Transverse colon (tissue), 4 donors: ENCODE results near the gene TUBB2B. TPM values are rescaled to one million over a fixed set of nuclear protein-coding genes. Genes with fewer than 3 reads are reported as not detected.

Experiments
- DNase-seq: peaks from one replicate; pipeline ENCODE4 v3.0.0-alpha.2; 2019
- H3K27ac ChIP-seq, 4 donors: fragments of 200-600 bp; sonication (generic); 2 replicates each; pipeline ENCODE4 v1.5.1; 2016 to 2018; ENCODE audit warnings: inconsistent platforms in 4 of 4
- H3K27me3 ChIP-seq: fragments of 200-600 bp; sonication (generic); 2 replicates; pipeline ENCODE4 v1.5.1; 2017; ENCODE audit warnings: inconsistent platforms
- H3K36me3 ChIP-seq, 4 donors: fragments of 200-600 bp; sonication (generic); 2 replicates each; pipeline ENCODE4 v1.5.1; 2017 to 2019; ENCODE audit warnings: inconsistent platforms in 4 of 4
- H3K4me1 ChIP-seq, 4 donors: fragments of 200-600 bp; sonication (generic); 2 replicates each; pipeline ENCODE4 v1.5.1; 2017 to 2020; ENCODE audit warnings: inconsistent platforms in 4 of 4
- H3K4me3 ChIP-seq, 4 donors: fragments of 200-600 bp; sonication (generic); 1 replicate in 1 of 4; 2 replicates in 3 of 4; pipeline versions ENCODE4 v1.5.1 to v1.6.1; 2017 to 2019; ENCODE audit warnings: inconsistent platforms in 4 of 4
- H3K9me3 ChIP-seq, 2 donors: fragments of 200-600 bp; sonication (generic); 2 replicates each; pipeline ENCODE4 v1.5.1; 2017 to 2019; ENCODE audit warnings: inconsistent platforms in 2 of 2
- EP300 ChIP-seq: sonication (generic); formaldehyde crosslinking; IDR thresholded peaks from one replicate; pipeline ENCODE4 v1.6.1; 2017; ENCODE audit warnings: antibody characterized with exemption, low read depth
- POLR2A ChIP-seq: fragments of 450-650 bp; IDR thresholded peaks from one replicate; pipeline ENCODE4 v1.6.1; 2016; ENCODE audit warnings: antibody characterized with exemption, mild to moderate bottlenecking, moderate library complexity
- POLR2AphosphoS5 ChIP-seq, 3 donors: sonication (generic); formaldehyde crosslinking; IDR thresholded peaks; one replicate each; pipeline ENCODE4 v1.6.1; 2016; ENCODE audit warnings: antibody characterized with exemption in 3 of 3
- WGBS, 2 donors: methylation state at CpG; one replicate each; pipeline ENCODE4 v1.1.5; 2018; ENCODE audit warnings: low coverage in 1 of 2; 5-methylcytosine and 5-hydroxymethylcytosine counted together
- in situ Hi-C, 4 donors: fragments of 200-750 bp; cut with MboI; loops; one replicate each; pipeline versions ENCODE4 v1.15.0 to v1.15.1; 2017; ENCODE audit warnings: low sequenced_read_pairs in 3 of 4, low pct_ligation_motif_present in 1 of 4, low pct_unique_long_range_greater_than_20kb in 1 of 4
- intact Hi-C: fragments of 100-400 bp; cut with DNase I; formaldehyde crosslinking; loops from one replicate; pipeline ENCODE4 v1.15.1; 2023; ENCODE audit warnings: low total_unique reads
- total RNA-seq, 4 donors: library from RNA; depleted of rRNA; stranded (reverse); fragments of >200 nt; gene quantifications; one replicate each; pipeline ENCODE4 v1.1.0, GENCODE V29; 2016
- TF ChIP-seq, protein P1 (sequence below), 5 experiments: fragments of 200-600 bp in 3 of 5; fragments of 450-650 bp in 2 of 5; sonication (generic) in 3 of 5; IDR thresholded peaks; 1 replicate in 2 of 5; 2 replicates in 3 of 5; pipeline ENCODE4 v1.5.1; 2016 to 2017; ENCODE audit warnings: antibody characterized with exemption in 5 of 5, inconsistent platforms in 3 of 5, mild to moderate bottlenecking in 2 of 5, moderate library complexity in 1 of 5

Gene TUBB2B
- total RNA-seq, 4 donors from 2014 or later = 2.9 to 14.9 (median 9.4) TPM

DNA sequence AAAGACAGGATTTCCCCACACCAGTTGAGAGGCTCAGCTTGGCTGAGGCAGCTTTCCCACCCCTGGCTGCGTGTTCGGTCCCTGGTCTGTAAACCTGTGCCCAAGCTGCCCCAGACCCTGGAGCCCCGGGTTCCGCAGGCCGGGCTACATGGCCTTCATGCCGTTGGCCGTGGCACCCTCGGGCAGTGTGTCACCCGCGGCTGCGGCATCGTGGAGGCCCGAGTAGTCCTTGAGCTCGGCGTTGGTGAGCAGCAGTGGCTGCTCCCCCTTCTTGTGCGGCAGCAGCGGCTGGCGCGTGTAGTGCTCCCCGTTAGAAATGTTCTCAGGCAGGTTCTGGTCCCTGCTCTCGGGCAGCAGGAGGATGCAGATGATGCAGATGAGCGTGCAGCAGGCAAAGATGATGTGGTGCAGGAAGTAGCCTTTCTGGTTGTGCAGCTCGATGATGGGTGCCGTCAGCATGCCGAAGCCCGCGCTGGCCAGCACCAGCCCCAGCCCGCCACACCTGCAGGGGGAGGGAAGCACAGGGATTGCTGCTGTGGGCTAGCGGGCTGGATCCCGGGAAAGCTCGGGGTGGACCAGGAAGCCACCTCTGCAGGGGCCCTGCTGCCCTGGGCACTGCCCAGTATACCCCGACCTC, 45.6 kb upstream of the TUBB2B start:
- Histone ChIP-seq H3K27me3 (no peaks in the 10 kb centered on the region), H3K4me3 (no peak overlapping the region), H3K4me1 (peaks cover 0 to 6% (median 0%) of the 10 kb centered on the region in 4 donors), H3K27ac (no peak overlapping the region), H3K36me3 (peaks cover 0 to 6% (median 0%) of the 10 kb centered on the region in 4 donors), H3K9me3 (no peaks in the 10 kb centered on the region)
- TF ChIP-seq POLR2AphosphoS5 (IDR thresholded peaks at IDR 0.05) (no peak), POLR2A (no peak), EP300 (no peak)
- TF ChIP-seq, protein P1, sequence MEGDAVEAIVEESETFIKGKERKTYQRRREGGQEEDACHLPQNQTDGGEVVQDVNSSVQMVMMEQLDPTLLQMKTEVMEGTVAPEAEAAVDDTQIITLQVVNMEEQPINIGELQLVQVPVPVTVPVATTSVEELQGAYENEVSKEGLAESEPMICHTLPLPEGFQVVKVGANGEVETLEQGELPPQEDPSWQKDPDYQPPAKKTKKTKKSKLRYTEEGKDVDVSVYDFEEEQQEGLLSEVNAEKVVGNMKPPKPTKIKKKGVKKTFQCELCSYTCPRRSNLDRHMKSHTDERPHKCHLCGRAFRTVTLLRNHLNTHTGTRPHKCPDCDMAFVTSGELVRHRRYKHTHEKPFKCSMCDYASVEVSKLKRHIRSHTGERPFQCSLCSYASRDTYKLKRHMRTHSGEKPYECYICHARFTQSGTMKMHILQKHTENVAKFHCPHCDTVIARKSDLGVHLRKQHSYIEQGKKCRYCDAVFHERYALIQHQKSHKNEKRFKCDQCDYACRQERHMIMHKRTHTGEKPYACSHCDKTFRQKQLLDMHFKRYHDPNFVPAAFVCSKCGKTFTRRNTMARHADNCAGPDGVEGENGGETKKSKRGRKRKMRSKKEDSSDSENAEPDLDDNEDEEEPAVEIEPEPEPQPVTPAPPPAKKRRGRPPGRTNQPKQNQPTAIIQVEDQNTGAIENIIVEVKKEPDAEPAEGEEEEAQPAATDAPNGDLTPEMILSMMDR (IDR thresholded peaks at IDR 0.05) = no peak
- 97% methylated on average over 32 of the region's 32 CpGs; no CpG with 5 or more reads in 1 of the 2 donors for WGBS, 2 donors
- in situ Hi-C loops = no loop called here
- no peak for DNase-seq
- intact Hi-C loops = no loop called here

DNA sequence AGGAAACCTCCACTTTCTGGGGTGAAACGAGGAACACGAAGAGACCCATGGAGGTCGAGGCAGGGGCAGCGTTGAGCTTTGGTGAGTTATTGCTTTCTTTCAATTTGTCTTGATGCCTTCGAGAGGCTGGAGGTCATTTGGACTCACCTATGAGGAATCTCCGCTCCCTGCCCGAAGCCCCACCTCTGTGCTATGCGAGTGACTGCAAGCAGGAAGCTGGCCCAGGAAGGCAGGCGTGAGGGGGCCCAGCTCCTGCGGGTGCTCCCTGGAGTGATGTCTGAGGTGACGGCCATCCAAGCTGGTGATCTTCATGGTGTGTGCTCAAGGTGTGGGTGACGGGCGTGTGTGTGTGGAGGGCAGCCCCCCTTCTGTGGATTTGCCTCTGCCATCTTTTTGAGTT, 44.3 kb upstream of the TUBB2B start:
- no peaks in the 10 kb centered on the region for H3K27me3 ChIP-seq
- 94% methylated on average over 13 of the region's 13 CpGs; no CpG with 5 or more reads in 1 of the 2 donors for WGBS, 2 donors
- no peaks in the 10 kb centered on the region for H3K9me3 ChIP-seq
- TF ChIP-seq, protein P1 (IDR thresholded peaks at IDR 0.05) = no peak
- TF ChIP-seq EP300 = no peak
- no peak for TF ChIP-seq POLR2A
- TF ChIP-seq POLR2AphosphoS5 (IDR thresholded peaks at IDR 0.05) = no peak
- no peak overlapping the region for H3K4me3 ChIP-seq
- H3K36me3 ChIP-seq = peaks cover 0 to 6% (median 0%) of the 10 kb centered on the region in 4 donors
- H3K27ac ChIP-seq = no peak overlapping the region
- peaks cover 0 to 6% (median 2%) of the 10 kb centered on the region in 4 donors for H3K4me1 ChIP-seq
- no peak for DNase-seq
- intact Hi-C loops = no loop called here
- in situ Hi-C loops = no loop called here

- peaks cover 0 to 6% (median 2%) of the 10 kb centered on the region in 4 donors for H3K4me1 ChIP-seq
- peak; percentile 71 for DNase-seq
- no peak overlapping the region for H3K4me3 ChIP-seq
- H3K36me3 ChIP-seq = peaks cover 0 to 6% (median 0%) of the 10 kb centered on the region in 4 donors
- TF ChIP-seq EP300 (no peak), POLR2AphosphoS5 (IDR thresholded peaks at IDR 0.05) (peak in 2 of 3 donors; percentile 11 to 21), POLR2A (no peak)
- intact Hi-C loops = no loop called here
- no peaks in the 10 kb centered on the region for H3K9me3 ChIP-seq
- WGBS, 2 donors = 29 to 56% methylated on average over 8 to 15 of the region's 15 CpGs
- H3K27me3 ChIP-seq = no peaks in the 10 kb centered on the region
- peak overlapping the region in 2 of 4 donors; percentile 23 to 30 for H3K27ac ChIP-seq
- in situ Hi-C loops = no loop called here
Observed at GRCh38 chr6:3270258-3270657, 42.8 kb upstream of the TUBB2B start.

GRCh38 chr6:3269281-3269975, 42.0 kb upstream of the TUBB2B start:
- Histone ChIP-seq H3K36me3 (peaks cover 0 to 6% (median 0%) of the 10 kb centered on the region in 4 donors), H3K27ac (no peak overlapping the region), H3K27me3 (no peaks in the 10 kb centered on the region), H3K9me3 (no peaks in the 10 kb centered on the region), H3K4me1 (peaks cover 0 to 6% (median 2%) of the 10 kb centered on the region in 4 donors), H3K4me3 (no peak overlapping the region)
- intact Hi-C loops = no loop called here
- no peak for TF ChIP-seq POLR2A
- TF ChIP-seq EP300 = no peak
- TF ChIP-seq POLR2AphosphoS5 (IDR thresholded peaks at IDR 0.05) = no peak
- TF ChIP-seq, protein P1 (IDR thresholded peaks at IDR 0.05) = no peak
- 80 to 83% methylated on average over 12 to 27 of the region's 27 CpGs for WGBS, 2 donors
- DNase-seq = no peak
- in situ Hi-C loops = no loop called here
